ENCODE data around the gene FAM151B.

Gene FAM151B

GRCh38 chr5:80591352-80591751 is 103.5 kb downstream of the FAM151B start:
- Histone ChIP-seq H3K4me3 (replicated peaks; ENCODE audit: low read depth, low read length) (no peak overlapping the region), H3K36me3 (ENCODE audit: control insufficient read depth, insufficient read depth, low read length) (no peaks in the 10 kb centered on the region), H3K27me3 (replicated peaks; ENCODE audit: control insufficient read depth, insufficient read depth, low read length) (no peaks in the 10 kb centered on the region)
- no peak for TF ChIP-seq CTCF (IDR thresholded peaks at IDR 0.05; ENCODE audit: insufficient read depth, low read length, poor library complexity, severe bottlenecking)
- no peak for DNase-seq (ENCODE audit: extremely low read depth, insufficient read length)

- Histone ChIP-seq H3K36me3 (ENCODE audit: control insufficient read depth, insufficient read depth, low read length) (no peaks in the 10 kb centered on the region), H3K27me3 (replicated peaks; ENCODE audit: control insufficient read depth, insufficient read depth, low read length) (no peaks in the 10 kb centered on the region), H3K4me3 (replicated peaks; ENCODE audit: low read depth, low read length) (no peak overlapping the region)
- TF ChIP-seq CTCF (IDR thresholded peaks at IDR 0.05; ENCODE audit: insufficient read depth, low read length, poor library complexity, severe bottlenecking), result no peak
- no peak for DNase-seq (ENCODE audit: extremely low read depth, insufficient read length)
Observed at GRCh38 chr5:80592105-80592504, 104.2 kb downstream of the FAM151B start.

Measured in GM06990 (cell line).